ENCODE measurements around the gene SSTR3. TPM values are rescaled to one million over a fixed set of nuclear protein-coding genes. Genes with fewer than 3 reads are reported as not detected.

Gene SSTR3
- total and polyA plus RNA-seq, 10 of the 15 experiments (the other 5 are each of a cell fraction or from before 2014, with no cell fraction given): 0.03 to 4.5 (median 2.4) TPM

DNA sequence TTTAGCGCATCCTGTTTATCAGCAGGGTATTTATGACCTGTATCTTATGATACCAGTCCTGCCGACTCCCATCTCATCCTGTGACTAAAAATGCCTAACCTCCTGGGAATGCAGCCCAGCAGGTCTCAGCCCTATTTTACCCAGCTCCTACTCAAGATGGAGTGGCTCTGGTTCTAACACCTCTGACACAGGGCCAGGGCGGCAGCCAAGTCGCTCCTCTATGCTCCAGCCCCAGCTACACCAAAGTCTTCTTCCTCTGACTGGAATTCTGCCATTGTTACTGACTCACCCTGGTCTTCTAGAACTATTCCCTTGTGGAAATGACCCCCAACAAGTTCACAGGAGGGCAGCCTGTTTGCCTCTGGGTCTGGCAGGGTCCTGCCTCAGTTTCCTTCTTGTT, 16.4 kb downstream of the SSTR3 start:
- SMC1A ChIA-PET (ENCODE audit: uncharacterized antibody, unreplicated experiment): no interaction called here
- RAD21 ChIA-PET (ENCODE audit: unreplicated experiment): interaction anchor here (7.1 kb wide), 1 partner anchor 31 kb away, joined by 99 read pairs; no protein-coding TSS in a partner anchor
- Histone ChIP-seq H3K4me3 (no peak overlapping the region), H4K20me1 (ENCODE audit: control insufficient read depth, insufficient read depth) (no peaks in the 10 kb centered on the region), H3K4me1 (ENCODE audit: control insufficient read depth, insufficient read depth, low read length) (peaks cover 32% of the 10 kb centered on the region), H3K27me3 (replicated peaks in 1 of 2; ENCODE audit: control insufficient read depth in 2 of 2, insufficient read depth in 2 of 2, low read length in 1 of 2) (no peaks in the 10 kb centered on the region), H3K4me2 (ENCODE audit: control insufficient read depth, insufficient read depth) (no peak overlapping the region), H3K9me3 (replicated peaks; ENCODE audit: control insufficient read depth, insufficient read depth, low read length) (no peaks in the 10 kb centered on the region; the same call in 2 of the 3 replicates), H2AFZ (ENCODE audit: control insufficient read depth, low read depth, low read length) (no peak overlapping the region), H3K79me2 (ENCODE audit: control insufficient read depth, insufficient read depth, low read length) (peaks cover 5% of the 10 kb centered on the region), H3K9ac (ENCODE audit: control insufficient read depth, insufficient read depth, low read length) (no peak overlapping the region), H3K27ac (ENCODE audit: control insufficient read depth, insufficient read depth) (no peak overlapping the region), H3K36me3 (ENCODE audit: control insufficient read depth in 2 of 2, insufficient read depth in 2 of 2, low read length in 1 of 2) (no peaks in the 10 kb centered on the region)
- no peak for ATAC-seq
- no peak for FAIRE-seq
- in situ Hi-C loops (cut with MboI) (no loop called here), intact Hi-C loops (cut with micrococcal nuclease; ENCODE audit: unreplicated experiment) (loop anchor here (10.0 kb wide), 2 partner anchors 51 to 411 kb away; partner anchors contain the start of gene IL2RB)
- WGBS (ENCODE audit: insufficient coverage, insufficient replicate concordance, low lambda C conversion rate, missing lambda C conversion rate): 99% methylated on average over 4 of the region's 4 CpGs
- BruUV-seq (replicated peaks): no TSS peak
- no peak for TF ChIP-seq EP300 (IDR thresholded peaks at IDR 0.05; ENCODE audit: borderline replicate concordance in 1 of 2, control insufficient read depth in 1 of 2, low read depth in 2 of 2, low read length in 2 of 2)
- no peak for DNase-seq (ENCODE audit: low read depth, low spot score)
- CTCF ChIA-PET: interaction anchor here (1.2 to 3.0 kb wide), 2 partner anchors 29 to 34 kb away, joined by 4 to 39 read pairs; no protein-coding TSS in a partner anchor
- POLR2A ChIA-PET: no interaction called here

DNA sequence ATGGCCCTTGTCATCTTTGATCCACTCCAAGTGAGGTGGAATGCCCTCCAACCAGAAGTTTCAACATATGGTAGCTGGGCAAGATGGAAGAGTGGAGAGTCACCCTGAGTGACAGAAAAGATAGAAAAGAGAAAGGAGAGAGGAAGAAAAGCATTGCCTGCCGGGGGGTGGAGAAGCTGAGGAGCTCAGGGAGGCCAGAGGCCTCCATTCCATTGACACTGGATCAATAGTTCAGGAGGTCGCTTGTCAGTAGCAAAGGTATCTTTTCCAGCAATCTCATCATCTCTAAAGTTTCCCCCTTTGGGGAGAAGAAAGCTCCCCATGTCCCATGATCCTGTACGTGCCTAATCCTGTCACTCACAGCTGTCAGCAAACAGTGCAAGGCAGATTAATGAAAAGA, 17.5 kb downstream of the SSTR3 start:
- in situ Hi-C loops (cut with MboI): no loop called here
- CTCF ChIA-PET: interaction anchor here (1.3 to 6.4 kb wide), 4 partner anchors 28 to 149 kb away, joined by 3 to 53 read pairs (median 11); no protein-coding TSS in a partner anchor
- Histone ChIP-seq H3K79me2 (ENCODE audit: control insufficient read depth, insufficient read depth, low read length) (peaks cover 5% of the 10 kb centered on the region), H3K4me3 (no peak overlapping the region), H4K20me1 (ENCODE audit: control insufficient read depth, insufficient read depth) (no peaks in the 10 kb centered on the region), H3K27me3 (replicated peaks in 1 of 2; ENCODE audit: control insufficient read depth in 2 of 2, insufficient read depth in 2 of 2, low read length in 1 of 2) (no peaks in the 10 kb centered on the region), H3K9ac (ENCODE audit: control insufficient read depth, insufficient read depth, low read length) (no peak overlapping the region), H3K9me3 (replicated peaks; ENCODE audit: control insufficient read depth, insufficient read depth, low read length) (no peaks in the 10 kb centered on the region; the same call in 2 of the 3 replicates), H3K27ac (ENCODE audit: control insufficient read depth, insufficient read depth) (no peak overlapping the region), H2AFZ (ENCODE audit: control insufficient read depth, low read depth, low read length) (no peak overlapping the region), H3K4me1 (ENCODE audit: control insufficient read depth, insufficient read depth, low read length) (peaks cover 21% of the 10 kb centered on the region), H3K4me2 (ENCODE audit: control insufficient read depth, insufficient read depth) (no peak overlapping the region), H3K36me3 (ENCODE audit: control insufficient read depth in 2 of 2, insufficient read depth in 2 of 2, low read length in 1 of 2) (no peaks in the 10 kb centered on the region)
- ATAC-seq (no peak), FAIRE-seq (no peak), DNase-seq (ENCODE audit: low read depth, low spot score) (no peak)
- TF ChIP-seq CHD2 (IDR thresholded peaks at IDR 0.05; ENCODE audit: borderline replicate concordance, low read depth, low read length): no peak
- TF ChIP-seq, protein P1, sequence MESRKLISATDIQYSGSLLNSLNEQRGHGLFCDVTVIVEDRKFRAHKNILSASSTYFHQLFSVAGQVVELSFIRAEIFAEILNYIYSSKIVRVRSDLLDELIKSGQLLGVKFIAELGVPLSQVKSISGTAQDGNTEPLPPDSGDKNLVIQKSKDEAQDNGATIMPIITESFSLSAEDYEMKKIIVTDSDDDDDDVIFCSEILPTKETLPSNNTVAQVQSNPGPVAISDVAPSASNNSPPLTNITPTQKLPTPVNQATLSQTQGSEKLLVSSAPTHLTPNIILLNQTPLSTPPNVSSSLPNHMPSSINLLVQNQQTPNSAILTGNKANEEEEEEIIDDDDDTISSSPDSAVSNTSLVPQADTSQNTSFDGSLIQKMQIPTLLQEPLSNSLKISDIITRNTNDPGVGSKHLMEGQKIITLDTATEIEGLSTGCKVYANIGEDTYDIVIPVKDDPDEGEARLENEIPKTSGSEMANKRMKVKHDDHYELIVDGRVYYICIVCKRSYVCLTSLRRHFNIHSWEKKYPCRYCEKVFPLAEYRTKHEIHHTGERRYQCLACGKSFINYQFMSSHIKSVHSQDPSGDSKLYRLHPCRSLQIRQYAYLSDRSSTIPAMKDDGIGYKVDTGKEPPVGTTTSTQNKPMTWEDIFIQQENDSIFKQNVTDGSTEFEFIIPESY (IDR thresholded peaks at IDR 0.05): no peak
- no peak for TF ChIP-seq POLR2AphosphoS2 (IDR thresholded peaks at IDR 0.05; ENCODE audit: low read depth, low read length)
- POLR2A ChIA-PET: interaction anchor here (1.4 to 2.1 kb wide), 3 partner anchors 11 to 50 kb away, joined by 4 to 6 read pairs (median 5); partner anchors contain the start of genes IL2RB and RAC2
- no TSS peak for BruUV-seq (replicated peaks)
- SMC1A ChIA-PET (ENCODE audit: uncharacterized antibody, unreplicated experiment): interaction anchor here (1.5 to 5.5 kb wide), 4 partner anchors 31 to 116 kb away, joined by 3 to 64 read pairs (median 10); partner anchors contain the start of gene IL2RB
- intact Hi-C loops (cut with micrococcal nuclease; ENCODE audit: unreplicated experiment): loop anchor here (1.0 to 10.0 kb wide), 3 partner anchors 28 to 410 kb away; partner anchors contain the start of gene IL2RB
- RAD21 ChIA-PET (ENCODE audit: unreplicated experiment): interaction anchor here (0.6 to 3.2 kb wide), 3 partner anchors 30 to 66 kb away, joined by 3 to 22 read pairs (median 6); partner anchors contain the start of gene IL2RB
- 74% methylated on average over 3 of the region's 3 CpGs for WGBS (ENCODE audit: insufficient coverage, insufficient replicate concordance, low lambda C conversion rate, missing lambda C conversion rate)

All from GM12878 (cell line).